Left colon (tissue), 2 donors: Measurements from ENCODE around the gene PLCB3. TPM values are rescaled to one million over a fixed set of nuclear protein-coding genes. Genes with fewer than 3 reads are reported as not detected.

Experiments
- ATAC-seq: fragments of 200-7000 bp; cut with Tn5 transposase; one replicate; pipeline ENCODE4 v1.9.1; 2020; ENCODE audit warnings: mild to moderate bottlenecking, moderate library complexity
- DNase-seq, 2 donors: peaks; one replicate each; pipeline ENCODE4 v3.0.0-alpha.2; 2020
- intact Hi-C, 2 donors: fragments of 100-400 bp; cut with DNase I in 1 of 2; cut with micrococcal nuclease in 1 of 2; formaldehyde crosslinking; loops; one replicate each; pipeline versions ENCODE4 v1.11.2 to v1.14.0; 2022; cut with DNase I, micrococcal nuclease
- total RNA-seq, 2 donors: library from RNA; stranded (reverse); fragmentation: NEBNext Ultra II Directional; extraction: Animal tissue kit (Norgen Biotek cat#: 25700); gene quantifications; one replicate each; pipeline ENCODE4 v1.2.1, GENCODE V29; 2021
- donor health status: DM: no; HTN: no; CAD: no.
- donor health status: DM: yes; HTN: yes; CAD: no.

The PLCB3 gene
- total RNA-seq, 2 donors from 2014 or later: 69.9 to 92.2 TPM

DNA sequence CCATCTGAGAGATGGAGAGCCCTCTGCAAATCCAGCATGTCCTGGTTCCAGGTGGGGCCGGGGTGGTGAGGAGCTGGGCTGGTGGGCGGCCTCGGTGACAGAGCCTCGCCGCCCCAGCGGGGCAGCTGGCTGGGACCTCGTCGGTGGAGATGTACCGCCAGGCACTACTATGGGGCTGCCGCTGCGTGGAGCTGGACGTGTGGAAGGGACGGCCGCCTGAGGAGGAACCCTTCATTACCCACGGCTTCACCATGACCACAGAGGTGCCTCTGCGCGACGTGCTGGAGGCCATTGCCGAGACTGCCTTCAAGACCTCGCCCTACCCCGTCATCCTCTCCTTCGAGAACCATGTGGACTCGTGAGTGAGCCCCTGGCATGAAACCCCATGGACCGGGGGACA is 7.0 kb downstream of the PLCB3 start:
- no peak for DNase-seq
- intact Hi-C loops: no loop called here
- no peak for ATAC-seq

DNA sequence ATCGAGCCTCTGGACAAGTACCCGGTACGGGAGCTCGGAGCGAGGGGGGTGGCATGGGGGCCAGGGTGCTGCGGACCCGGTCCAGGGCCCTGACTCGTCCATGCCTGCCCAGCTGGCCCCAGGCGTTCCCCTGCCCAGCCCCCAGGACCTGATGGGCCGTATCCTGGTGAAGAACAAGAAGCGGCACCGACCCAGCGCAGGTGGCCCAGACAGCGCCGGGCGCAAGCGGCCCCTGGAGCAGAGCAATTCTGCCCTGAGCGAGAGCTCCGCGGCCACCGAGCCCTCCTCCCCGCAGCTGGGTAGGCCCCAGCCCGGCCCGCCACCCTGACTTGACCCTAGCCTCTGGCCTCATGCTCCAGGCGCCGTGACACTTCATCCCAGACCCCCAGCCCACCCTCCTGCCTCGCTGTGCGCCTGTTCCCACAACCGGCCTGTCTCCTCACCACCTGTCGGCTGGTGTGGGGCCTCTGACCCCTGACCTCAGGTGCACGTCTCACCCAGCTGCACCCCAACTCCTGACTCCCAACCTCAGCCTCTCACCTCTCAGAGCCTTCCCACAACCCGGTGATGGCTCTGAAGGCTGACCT is 7.7 kb downstream of the PLCB3 start:
- ATAC-seq: no peak
- intact Hi-C loops: no loop called here
- no peak for DNase-seq

GRCh38 chr11:64259533-64260067 is 8.3 kb downstream of the PLCB3 start:
- DNase-seq (no peak), ATAC-seq (no peak)
- intact Hi-C loops: no loop called here

- intact Hi-C loops: no loop called here
- ATAC-seq (no peak), DNase-seq (no peak)
Observed at GRCh38 chr11:64260147-64260708, 8.9 kb downstream of the PLCB3 start.

GRCh38 chr11:64261556-64262080 is 10.3 kb downstream of the PLCB3 start:
- DNase-seq (no peak), ATAC-seq (no peak)
- intact Hi-C loops: no loop called here

DNA sequence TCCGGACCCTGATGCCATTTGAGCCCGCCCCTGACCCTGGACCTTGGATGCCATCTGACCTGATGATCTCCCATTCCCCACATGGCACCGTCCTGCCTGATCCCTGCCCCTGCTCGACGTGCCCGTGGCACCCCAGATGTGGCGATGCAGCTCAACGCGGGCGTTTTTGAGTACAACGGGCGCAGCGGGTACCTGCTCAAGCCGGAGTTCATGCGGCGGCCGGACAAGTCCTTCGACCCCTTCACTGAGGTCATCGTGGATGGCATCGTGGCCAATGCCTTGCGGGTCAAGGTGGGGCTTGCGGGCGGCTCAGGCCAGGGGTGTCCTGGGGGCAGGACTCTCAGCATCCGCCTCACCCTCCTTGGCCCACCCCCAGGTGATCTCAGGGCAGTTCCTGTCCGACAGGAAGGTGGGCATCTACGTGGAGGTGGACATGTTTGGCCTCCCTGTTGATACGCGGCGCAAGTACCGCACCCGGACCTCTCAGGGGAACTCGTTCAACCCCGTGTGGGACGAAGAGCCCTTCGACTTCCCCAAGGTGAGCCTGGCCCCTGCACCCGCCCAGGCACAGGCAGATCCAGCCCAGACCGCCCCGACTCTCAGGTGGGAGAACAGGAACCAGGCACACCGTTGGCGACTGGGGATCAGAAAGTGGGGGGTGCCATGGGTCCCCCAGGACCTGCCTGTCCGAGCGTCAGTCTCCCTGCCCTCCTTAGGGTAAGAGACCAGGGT is 11.1 kb downstream of the PLCB3 start:
- intact Hi-C loops: no loop called here
- no peak for ATAC-seq
- no peak for DNase-seq

GRCh38 chr11:64263021-64263946 is 12.0 kb downstream of the PLCB3 start:
- ATAC-seq (no peak), DNase-seq (no peak)
- intact Hi-C loops: no loop called here

- DNase-seq (no peak), ATAC-seq (no peak)
- intact Hi-C loops: no loop called here
Observed at GRCh38 chr11:64263947-64264317, 12.6 kb downstream of the PLCB3 start.

DNA sequence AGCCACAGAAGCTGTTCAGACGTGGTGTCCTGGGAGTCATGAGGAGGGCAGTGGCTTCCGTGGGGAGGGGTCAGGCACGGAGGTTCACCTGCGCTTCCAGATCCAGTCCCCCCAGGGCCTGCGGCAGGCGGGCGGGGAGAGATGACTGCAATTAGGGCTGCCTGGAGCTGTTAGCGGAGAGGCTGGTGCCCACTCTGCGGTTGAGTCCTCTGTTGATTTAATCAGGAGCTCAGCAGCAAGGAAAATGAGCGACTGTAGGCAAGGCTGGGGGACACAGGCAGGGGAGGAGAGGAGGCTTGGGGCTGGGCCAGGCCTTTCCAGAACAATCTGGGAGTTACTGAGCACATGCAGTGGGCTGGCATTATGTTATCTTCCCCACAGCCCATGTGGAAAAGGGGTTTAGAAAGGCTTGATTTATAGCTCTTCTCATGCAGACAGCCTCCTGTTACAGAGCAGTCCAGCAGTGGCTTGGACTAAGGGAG is 13.1 kb downstream of the PLCB3 start:
- DNase-seq (no peak), ATAC-seq (no peak)
- intact Hi-C loops: no loop called here

DNA sequence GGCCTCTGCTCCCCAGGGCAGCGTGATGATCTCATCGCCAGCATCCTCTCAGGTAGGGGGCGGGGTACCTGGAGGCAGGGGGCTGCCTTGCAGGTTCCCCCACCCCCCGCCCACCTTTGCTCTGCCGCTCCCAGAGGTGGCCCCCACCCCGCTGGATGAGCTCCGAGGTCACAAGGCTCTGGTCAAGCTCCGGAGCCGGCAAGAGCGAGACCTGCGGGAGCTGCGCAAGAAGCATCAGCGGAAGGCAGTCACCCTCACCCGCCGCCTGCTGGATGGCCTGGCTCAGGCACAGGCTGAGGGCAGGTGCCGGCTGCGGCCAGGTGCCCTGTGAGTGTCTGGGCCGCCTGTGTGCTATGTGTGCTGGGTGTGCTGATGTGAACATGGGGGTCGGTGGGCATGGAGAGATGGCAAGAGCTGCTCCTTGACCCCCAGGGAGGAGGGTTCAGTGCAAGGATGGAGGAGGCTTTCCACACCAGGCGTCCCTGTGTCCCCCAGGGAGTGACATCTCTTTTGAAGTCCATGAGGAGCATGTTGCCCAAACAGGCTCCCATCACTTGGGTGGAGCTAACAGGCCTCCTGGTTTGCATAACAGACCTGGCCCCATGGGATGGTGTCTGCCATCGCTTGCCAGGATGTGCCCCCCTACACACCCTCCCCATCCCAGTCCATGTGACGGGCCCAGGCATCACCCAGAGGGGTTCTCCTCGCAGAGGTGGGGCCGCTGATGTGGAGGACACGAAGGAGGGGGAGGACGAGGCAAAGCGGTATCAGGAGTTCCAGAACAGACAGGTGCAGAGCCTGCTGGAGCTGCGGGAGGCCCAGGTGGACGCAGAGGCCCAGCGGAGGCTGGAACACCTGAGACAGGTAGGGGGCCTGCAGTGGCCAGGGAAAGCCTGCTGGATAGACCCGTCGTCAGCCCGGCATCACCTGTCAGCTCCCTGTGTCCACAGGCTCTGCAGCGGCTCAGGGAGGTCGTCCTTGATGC is 14.1 kb downstream of the PLCB3 start:
- ATAC-seq (no peak), DNase-seq (no peak)
- intact Hi-C loops: no loop called here

DNA sequence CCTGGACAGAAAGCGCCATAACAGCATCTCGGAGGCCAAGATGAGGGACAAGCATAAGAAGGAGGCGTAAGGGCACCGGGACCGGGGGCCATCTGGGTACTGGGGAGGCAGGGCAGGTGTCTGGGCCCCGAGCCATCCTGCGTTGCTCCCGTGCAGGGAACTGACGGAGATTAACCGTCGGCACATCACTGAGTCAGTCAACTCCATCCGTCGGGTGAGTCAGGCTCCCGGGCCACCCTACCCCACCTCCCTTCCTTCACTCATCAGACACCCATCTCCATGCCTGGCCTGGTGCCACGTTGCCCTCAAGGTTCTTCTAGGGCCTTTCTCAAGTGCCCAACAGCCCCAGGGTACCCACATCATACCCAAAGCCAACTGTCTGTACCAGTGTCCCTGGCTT is 15.0 kb downstream of the PLCB3 start:
- no peak for DNase-seq
- no peak for ATAC-seq

DNA sequence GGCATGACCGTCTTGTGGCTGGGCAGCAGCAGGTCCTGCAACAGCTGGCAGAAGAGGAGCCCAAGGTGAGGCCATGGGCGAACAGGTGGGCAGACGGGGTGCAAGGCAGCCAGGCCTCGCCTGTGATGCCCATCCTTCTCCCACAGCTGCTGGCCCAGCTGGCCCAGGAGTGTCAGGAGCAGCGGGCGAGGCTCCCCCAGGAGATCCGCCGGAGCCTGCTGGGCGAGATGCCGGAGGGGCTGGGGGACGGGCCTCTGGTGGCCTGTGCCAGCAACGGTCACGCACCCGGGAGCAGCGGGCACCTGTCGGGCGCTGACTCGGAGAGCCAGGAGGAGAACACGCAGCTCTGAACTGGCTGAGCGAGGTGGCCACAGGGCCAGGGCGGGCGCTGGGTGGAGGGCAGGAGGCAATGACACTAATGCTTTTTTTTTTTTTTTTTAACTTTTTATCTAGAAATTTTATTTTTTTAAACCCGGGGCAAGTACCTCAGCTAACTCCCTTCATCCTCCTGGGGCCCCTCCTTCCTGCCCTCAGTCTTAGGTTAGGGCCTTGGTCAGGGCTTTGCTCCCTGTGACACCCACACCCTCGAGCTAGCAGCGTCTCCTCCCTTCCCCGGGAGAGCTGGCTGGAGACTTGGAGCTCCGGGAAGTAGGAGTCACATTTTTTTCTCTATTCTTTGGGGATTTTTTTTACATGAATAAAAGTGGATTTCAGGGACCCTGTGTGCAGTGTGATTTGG is 16.0 kb downstream of the PLCB3 start:
- intact Hi-C loops: no loop called here
- DNase-seq (peak in 1 of 2 donors; percentile 37), ATAC-seq (no peak)

More for the DNA sequence above, 15.0 kb downstream of the PLCB3 start:
- intact Hi-C loops: no loop called here

- intact Hi-C loops: no loop called here
- peak; percentile 25 for ATAC-seq
- DNase-seq: peak; percentile 83 to 85
Observed at GRCh38 chr11:64268025-64268892, 16.9 kb downstream of the PLCB3 start.

DNA sequence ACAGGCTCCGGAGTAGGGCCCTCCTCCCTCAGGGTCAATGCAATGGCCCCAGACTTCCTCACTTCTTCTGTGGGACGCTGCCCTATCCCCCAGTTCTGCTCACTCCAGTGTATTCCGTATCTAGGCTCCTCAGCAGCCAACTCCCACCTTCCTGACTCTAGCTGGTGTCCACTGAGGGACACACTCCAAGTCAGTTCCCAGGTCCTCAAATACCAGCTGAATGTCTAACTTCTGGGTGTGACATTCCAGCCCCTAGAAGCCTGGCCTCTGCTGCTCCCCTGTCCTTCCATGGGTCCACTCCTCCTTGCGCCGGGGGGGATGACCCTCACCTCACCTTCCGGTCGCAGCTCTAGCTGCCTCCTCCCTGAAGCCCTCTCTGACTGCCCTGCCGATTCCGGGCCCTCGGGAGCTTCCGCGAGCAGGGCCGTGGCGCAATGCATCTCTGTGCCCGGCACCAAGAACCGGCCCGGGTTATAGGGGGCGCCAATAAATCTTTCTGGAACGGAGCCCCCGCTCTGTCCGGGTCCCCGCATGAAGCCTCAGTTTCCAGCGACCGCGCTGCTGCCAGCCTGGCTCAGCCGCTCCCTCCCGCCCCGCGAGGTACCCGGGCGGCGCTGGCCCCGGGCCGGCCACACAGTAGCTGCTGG is 17.7 kb downstream of the PLCB3 start:
- intact Hi-C loops: no loop called here
- peak; percentile 75 to 81 for DNase-seq
- peak; percentile 25 for ATAC-seq

DNA sequence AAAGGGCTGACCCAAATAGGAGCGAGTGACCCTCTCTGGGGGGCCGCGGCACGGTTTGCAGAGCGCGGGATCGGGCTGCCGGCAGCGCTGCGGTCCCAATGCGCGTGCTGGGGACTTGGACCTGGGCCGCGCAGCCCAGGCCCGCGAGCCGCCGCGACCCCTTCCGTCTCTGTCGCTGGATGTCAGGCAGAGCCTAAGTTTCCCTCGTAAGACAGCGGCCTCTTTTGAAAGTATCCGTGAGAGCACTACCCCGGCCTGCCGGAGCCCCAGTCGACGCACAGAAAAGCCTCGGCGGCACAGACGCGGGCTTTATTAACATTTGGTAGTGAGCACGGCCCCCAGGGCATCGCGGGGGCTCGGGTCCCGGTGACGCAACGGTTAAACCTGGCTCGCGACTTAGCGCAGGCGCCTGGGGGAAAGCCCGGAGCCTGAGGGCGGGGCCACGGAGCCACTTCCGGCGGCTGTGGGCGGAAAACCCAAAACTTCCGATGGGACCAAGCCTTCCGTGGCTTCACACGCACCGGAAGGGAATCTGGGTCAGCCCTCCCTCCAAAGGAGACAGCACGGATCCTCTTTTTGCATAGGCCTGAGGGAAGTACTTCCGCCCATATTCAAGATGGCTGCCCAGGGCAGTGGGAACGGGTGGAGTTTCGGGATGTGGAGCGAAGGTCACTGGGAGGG is 18.4 kb downstream of the PLCB3 start:
- intact Hi-C loops: no loop called here
- DNase-seq (peak; percentile 97 to 99), ATAC-seq (peak; percentile 68)
